HepG2 (cell line): ENCODE results near the gene TANC2. TPM values are rescaled to one million over a fixed set of nuclear protein-coding genes. Genes with fewer than 3 reads are reported as not detected.

Source experiments
- FOXP4 ChIP-seq: sonication (generic); formaldehyde crosslinking; IDR thresholded peaks from 2 replicates; pipeline ENCODE4 v1.4.0; 2020; ENCODE audit warnings: missing genetic modification reagents
- NFYC ChIP-seq: IDR thresholded peaks from 2 replicates; pipeline ENCODE4 v1.6.1; 2016; ENCODE audit warnings: missing genetic modification reagents, missing compliant biosample characterization
- ZNF407 ChIP-seq: sonication (generic); formaldehyde crosslinking; IDR thresholded peaks from one replicate; pipeline ENCODE4 v1.5.1; 2020; ENCODE audit warnings: mild to moderate bottlenecking, missing genetic modification reagents; ENCODE audit errors: not compliant biosample characterization
- ZNF556 ChIP-seq: sonication (generic); formaldehyde crosslinking; IDR thresholded peaks from 2 replicates; pipeline ENCODE4 v1.4.0; 2020; ENCODE audit warnings: mild to moderate bottlenecking, missing genetic modification reagents, borderline replicate concordance
- ZNF75D ChIP-seq: sonication (generic); formaldehyde crosslinking; IDR thresholded peaks from 2 replicates; pipeline ENCODE4 v1.8.1; 2023; ENCODE audit warnings: missing genetic modification reagents, mild to moderate bottlenecking, borderline replicate concordance
- polyA plus RNA-seq, 8 experiments: library from polyadenylated mRNA; depleted of rRNA in 3 of 8; stranded (reverse) in 7 of 8; unstranded in 1 of 8; fragments of >200 nt; fragmentation: Illumina TruSeq in 4 of 8; extraction: Trizol in 4 of 8; gene quantifications; 2 replicates each; pipeline versions ENCODE4 v1.2.1 to v1.2.3, GENCODE V29; 2011 to 2016; ENCODE audit warnings: low read depth in 4 of 8, missing spikeins in 1 of 8, mixed read lengths in 1 of 8; ENCODE audit not compliant: insufficient read depth in 1 of 8
- total RNA-seq, 5 experiments: library from RNA; depleted of rRNA; stranded (reverse); fragments of >200 nt; fragmentation: Illumina TruSeq; extraction: Trizol; gene quantifications; 2 replicates each; pipeline ENCODE4 v1.2.3, GENCODE V29; 2016; ENCODE audit warnings: low read depth in 1 of 5

The TANC2 gene
- total and polyA plus RNA-seq, 2 of the 13 experiments (the other 11 are each of a cell fraction or from before 2014, with no cell fraction given), result 0.08 to 0.20 TPM

- TF ChIP-seq ZNF407 (no peak), ZNF75D (CRISPR knock-in tag) (no peak), NFYC (no peak), FOXP4 (CRISPR knock-in tag) (no peak), ZNF556 (no peak)
Measured at GRCh38 chr17:63002625-63003024, 36.6 kb downstream of the TANC2 start (continued).
